LoVo (cell line): ENCODE data around the gene CTF1.
A peak's percentile ranks its signal among the peaks of the same experiment; 100 is the strongest.

ENCODE experiments used
- DNase-seq: peaks from one replicate; pipeline ENCODE4 v3.0.0-alpha.2; 2016; ENCODE audit warnings: low spot score

Gene CTF1

DNA sequence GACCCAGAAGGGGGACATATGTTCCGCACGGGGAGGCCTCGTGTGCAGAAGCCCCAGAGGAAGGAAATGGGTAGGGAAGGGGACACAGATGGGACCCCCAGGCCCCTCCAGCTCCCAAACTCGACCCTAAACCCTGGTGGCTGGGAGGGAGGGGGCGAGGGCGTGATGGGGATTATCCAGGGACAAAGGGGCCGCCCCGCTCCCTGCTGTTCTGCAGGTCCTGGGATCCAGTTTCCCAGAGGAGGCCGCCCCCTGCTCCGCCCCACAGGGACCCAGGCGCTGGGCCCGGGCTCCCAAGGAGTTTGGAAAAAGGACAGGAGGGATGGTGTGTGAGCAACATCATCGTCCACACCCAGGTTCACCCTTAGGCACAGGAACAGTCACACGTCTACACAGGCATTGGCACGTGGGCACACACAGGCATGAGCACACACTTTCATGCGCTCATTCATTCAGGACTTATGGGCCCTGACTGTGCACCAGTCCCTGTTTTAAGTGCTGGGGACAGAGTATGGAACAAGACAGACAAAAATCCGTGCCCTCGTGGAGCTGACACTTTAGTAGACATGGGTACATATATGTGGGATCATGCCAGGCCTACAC, 14.1 kb downstream of the CTF1 start:
- DNase-seq, result no peak

DNA sequence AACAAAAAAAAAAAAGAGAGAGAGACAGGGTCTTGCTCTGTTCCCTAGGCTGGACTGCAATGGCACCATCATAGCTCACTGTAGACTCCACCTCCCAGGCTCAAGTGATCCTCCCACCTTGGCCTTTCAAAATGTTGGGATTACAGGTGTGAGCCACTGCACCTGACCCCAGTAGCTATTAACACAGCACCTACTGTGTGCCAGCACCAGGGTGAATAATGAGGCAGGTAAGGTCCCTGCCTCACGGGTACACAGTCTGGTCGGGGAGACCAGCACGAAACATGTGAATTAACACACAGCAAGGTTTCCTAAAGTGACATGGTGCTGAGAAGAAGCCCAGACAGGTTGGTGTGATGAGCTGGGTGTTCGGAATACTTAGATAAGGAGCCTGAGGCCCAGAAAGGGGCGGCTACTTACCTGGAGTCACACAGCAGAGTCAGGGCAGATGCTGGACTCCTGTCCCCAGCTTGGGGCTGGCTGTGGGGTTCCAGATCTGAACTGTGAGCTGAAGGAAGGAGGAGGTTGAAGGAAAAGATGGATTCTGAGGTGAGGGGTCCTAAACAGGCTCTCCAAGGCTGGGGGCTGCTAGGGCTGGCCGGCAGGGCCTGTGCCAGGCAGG, 16.5 kb downstream of the CTF1 start:
- no peak for DNase-seq

- no peak for DNase-seq
These were observed 18.4 kb downstream of the CTF1 start for GRCh38 chr16:30914830-30915229.

GRCh38 chr16:30918614-30919013, 22.2 kb downstream of the CTF1 start:
- no peak for DNase-seq

DNA sequence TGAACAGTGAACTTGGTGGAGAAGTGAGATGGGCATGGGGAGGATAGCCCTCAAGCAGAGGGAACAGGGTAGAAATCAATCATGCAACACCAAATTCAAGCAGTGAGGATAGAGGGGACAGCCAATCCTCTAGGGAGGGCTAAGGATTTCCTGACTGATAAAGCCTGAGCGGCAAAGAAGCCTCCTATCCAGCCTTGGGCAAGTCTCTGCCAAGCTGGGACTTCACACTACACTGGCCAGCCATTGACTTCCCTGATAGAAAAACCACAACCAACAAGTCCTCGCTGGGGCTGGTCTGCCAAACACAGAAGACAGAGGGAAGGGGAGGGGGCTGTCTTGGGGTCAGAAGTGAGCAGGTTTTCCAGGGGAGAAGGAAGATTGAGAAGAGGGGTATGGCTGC, 24.5 kb downstream of the CTF1 start:
- no peak for DNase-seq

GRCh38 chr16:30921459-30921747, 25.0 kb downstream of the CTF1 start:
- no peak for DNase-seq

DNA sequence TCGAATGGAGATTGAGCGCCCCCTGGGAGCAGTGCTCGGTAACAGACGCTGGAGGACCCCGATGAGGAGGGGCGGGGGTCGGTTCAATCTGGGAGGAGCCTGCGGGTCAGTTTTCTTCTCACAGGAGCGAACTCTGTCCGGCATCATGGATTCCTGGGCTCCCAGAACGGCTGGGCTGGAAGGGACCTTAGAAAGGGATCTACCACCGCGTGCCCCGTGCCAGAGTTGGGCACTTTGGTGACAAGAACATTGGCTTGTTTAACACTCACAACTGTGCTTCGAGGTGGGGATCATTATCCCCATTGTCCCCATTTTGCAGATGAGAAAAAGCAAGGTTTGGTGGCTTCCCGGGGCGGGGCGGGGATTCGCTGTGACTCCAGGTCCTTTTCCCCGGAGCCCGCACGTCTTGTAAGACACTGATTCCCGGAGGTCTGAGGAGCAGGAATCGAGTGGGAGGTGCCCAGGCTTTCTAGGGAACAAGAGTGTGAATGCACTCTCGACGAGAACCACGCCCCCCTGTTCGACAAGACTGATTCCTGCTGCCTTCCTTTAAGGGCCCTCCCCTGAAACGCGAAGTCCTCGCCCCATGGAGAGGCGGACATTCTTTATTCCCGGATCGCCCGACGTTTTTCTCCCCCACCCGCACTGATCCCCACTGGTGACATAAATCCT, 25.5 kb downstream of the CTF1 start:
- DNase-seq, result peak; percentile 38

DNA sequence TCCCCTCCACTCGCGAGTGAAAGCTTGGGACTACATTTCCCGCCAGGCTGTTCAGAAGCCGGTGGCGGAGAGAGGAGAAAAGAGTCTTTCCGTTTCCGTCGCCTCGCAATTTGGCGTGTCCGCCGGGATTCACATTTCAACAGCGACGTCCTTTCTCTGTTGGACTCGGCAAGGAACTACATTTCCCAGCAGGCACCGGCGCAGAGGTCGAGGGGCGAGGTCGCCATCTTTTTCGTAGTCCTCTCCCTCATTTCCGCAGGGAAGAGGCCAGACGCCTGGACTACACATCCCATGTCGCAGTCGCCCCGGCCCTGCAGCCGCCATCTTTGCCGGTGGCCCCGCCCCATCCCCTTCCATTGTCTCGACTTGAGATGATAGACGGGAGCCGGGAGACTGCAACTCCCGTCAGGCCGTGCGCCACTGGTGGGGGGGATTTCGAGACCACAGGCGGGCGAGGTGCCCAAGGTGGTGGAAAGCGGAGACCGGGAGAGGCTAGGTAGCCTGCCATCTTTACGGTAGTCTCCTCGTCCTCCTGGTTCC, 26.1 kb downstream of the CTF1 start:
- peak; percentile 98 for DNase-seq

DNA sequence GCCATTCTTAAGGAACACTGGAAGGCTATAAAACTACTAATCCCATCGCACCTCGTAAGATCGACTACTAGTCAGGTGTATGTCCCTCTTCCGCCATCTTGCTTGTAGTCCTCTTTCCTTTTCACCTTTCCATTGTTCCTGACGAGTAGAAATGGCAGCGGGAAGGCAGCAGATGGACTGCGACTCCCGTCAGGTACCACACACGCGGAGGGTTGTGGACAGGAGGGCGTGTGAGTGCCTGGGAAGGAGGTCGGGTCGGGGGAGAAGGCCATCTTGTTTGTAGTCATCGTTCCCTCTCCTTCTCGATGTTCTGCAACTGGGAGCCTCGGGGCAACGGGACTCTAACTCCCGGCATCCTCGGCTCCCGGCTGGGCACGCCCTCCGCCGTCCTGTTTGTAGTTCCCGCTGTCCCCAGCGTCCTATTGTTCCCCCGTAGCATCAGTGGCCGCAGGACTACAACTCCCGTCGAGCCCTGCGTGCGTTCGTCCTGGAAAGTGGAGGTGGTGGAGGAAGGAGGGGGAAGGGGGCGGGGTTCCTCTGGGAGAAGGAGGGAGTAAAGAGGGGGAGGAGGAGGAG, 26.6 kb downstream of the CTF1 start:
- peak; percentile 99 for DNase-seq

DNA sequence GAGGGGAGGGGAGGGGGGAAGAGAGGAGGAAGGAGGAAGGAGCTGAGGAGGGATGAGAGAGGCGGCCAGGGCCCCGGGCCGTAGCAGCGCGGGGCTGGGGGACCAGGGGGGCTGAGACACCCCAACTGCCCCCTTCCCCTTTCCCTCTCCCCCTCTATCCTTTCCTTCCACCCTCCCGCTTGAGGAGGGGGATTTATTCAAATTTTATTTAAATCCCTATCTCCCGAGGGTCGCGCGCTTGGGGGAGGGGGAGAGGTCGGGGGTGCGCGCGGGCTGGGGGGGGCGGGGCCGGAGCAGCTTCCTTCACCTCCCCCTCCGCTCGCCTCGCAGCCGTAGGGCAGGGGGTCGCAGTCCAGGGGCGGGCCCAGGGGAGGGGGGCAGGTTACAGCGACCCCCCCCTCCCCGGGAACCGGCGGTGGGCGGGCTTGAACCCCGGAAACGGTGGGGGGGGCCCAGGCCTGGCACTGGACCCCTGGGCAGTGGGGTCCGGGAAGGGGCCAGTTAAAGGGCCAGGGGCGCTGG, 27.2 kb downstream of the CTF1 start, which contains the start of gene FBXL19:
Gene FBXL19 (plus strand): TSS at position 19 of the 522 bp plus-strand sequence. CDS start 2,183 bp downstream, outside the sequence.
- no peak for DNase-seq

DNA sequence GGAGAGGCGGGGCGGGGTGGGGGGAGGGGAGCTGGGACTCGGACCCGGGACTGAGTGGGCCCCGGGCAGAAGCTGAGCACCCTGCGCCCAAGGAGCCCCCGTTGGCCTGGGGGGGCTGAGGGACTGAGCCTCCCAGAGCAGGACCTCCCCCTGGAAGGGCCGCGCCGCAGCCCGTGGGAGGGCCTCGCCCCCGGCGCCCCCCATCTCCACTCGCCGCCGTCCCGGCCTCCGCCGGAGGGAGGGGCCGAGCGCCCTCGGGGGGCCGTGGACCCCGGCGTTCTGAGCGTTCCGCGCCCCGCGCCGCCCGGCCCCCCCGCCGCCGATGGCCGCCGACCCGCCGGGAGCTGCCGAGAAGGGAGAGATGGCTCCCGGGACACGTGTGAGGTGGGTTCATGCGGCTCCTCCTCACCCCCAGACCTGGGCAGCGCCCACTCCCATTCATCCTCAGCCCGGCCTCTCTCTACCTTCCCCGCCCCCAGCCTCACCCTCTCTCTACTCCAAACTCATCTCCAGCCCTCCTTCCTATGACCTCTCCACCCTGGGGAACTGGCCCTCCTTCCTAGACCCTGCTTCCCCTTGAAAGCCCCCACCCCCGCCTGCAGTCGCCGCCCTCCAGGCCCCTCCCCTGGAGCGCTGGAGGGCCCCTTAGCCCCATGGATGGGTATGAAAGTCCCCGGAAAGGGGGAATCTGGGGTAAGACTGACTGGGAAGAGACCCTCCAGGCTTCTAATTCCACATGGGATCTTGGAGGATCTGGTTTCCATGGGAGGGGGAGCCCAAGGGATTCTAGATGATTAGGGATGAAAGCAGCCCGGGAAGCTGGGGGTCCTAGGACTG, 27.9 kb downstream of the CTF1 start:
- no peak for DNase-seq

DNA sequence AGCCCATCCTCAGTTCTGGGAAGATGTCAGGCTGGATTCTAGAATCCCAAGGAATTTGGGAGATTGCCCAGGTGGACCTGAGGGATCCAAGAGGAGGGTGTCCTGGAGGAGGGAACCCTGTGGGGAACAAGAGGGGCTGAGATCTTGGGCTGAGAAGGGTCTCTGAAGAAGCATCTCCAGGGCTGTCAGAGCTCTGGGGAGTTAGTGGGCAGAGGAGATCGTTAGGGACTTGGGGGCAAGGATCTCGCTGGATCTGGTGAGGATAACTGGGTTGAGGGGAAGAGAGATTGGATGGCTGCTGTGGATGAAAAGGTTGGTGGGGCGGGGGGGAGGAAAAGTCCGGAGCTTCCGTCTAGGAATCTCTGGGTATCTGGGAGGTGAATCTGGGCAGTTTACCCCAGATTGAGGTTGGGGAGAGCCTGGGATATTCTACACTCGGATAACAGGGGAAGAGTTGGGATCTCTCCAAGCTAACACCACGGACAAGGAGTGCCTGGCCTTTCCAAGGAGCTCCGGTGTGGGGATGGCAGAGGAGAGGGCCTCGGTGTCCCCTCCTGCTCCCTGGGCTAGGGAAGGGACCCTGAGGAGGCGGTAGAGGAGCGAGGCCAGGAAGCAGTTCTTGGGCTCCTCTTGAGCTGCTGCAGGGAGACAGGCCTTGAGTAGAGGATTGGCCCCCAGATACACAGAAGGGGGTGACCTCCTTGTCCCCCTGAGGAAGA, 28.7 kb downstream of the CTF1 start:
- DNase-seq, result no peak

DNA sequence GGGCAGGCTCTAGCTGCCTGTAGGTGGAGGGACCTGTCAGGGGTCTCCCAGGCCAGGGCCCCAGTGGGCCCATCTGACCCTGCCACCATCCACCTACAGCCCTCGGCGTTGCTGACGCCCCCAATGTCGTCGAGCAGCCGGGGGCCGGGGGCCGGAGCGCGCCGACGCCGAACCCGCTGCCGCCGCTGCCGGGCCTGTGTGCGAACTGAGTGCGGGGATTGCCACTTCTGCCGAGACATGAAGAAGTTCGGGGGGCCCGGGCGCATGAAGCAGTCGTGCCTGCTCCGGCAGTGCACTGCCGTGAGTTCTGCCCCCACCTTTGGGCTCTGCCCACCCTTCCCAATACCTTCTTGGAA, 29.2 kb downstream of the CTF1 start:
- DNase-seq, result no peak

DNA sequence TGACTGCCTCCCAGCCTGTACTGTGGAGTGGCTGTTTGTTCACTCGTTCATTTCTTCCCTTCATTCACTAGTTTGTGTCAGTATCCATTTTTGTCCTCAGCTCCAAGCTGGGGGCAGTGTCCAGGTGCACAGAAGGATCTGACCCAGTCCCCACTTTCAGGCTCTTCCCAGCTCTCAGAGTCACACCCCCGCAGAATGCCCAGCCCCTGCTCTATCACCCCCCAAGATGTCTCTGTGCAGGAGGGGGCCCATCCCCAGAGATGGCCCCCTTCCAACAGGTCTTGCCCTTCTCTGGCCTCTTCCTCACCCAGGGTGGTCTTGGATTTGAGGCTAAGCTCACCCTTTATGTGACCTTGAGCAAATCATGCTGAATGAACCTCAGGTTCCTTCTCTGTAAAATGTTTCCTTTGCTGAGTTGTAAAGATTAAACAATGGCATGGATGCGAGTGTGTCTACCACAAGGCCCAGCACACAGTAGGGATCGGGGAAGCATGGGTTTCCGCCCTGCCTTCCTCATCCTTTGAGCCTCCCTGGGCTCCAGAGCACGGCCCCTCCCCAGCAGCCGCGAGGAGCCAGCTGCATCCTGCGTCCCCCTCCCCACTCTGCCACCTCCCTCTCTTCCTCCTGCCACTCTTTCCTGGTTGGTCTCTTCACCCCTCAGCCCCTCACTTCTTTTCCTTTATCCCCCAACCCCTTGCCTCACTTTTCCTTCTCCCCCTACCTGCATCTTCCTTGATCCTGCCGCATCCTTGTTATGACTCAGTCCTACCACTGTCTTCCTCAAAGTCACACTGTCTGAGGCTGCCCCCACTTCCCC, 29.8 kb downstream of the CTF1 start:
- no peak for DNase-seq

- no peak for DNase-seq
These were observed 30.7 kb downstream of the CTF1 start for GRCh38 chr16:30926937-30927788.

DNA sequence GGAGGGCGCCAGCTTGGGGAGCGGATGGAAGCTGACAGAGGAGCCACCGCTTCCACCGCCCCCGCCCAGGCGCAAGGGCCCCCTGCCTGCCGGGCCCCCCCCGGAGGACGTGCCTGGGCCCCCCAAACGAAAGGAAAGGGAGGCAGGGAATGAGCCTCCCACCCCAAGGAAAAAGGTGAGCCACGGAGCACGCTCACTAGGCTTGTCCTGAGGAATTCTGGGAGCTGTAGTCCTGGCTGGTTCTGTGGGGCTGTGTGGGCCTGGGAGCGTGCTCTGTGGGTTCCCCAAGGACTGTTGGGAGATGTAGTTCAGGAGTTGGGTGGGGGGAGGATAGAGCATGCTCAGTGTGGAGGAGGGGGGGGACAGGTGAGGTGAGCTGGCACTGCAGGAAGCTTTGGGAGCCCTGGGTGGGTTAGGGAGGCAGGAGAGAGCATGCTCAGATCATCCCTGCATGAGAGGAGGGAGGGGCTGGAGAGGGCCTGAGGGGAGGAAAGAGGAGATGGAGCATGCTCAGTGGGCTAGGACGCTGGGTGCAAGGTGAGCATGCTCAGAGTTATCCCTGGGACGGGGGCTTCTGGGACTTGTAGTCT, 31.5 kb downstream of the CTF1 start:
- no peak for DNase-seq

- no peak for DNase-seq
These were observed 32.0 kb downstream of the CTF1 start for GRCh38 chr16:30928390-30928789.

GRCh38 chr16:30929167-30929566, 32.8 kb downstream of the CTF1 start:
- no peak for DNase-seq

DNA sequence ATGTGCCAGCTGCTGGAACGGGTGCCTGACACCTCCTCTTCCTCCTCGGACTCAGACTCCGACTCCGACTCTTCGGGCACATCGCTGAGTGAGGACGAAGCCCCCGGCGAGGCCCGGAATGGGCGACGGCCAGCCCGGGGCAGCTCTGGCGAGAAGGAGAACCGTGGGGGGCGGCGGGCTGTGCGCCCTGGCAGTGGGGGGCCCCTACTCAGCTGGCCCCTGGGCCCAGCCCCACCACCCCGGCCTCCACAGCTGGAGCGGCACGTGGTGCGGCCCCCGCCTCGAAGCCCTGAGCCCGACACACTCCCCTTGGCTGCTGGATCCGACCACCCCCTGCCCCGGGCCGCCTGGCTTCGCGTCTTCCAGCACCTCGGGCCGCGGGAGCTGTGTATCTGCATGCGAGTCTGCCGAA, 33.8 kb downstream of the CTF1 start:
- DNase-seq, result no peak
